ENCODE data around the gene PPM1E.

DNA sequence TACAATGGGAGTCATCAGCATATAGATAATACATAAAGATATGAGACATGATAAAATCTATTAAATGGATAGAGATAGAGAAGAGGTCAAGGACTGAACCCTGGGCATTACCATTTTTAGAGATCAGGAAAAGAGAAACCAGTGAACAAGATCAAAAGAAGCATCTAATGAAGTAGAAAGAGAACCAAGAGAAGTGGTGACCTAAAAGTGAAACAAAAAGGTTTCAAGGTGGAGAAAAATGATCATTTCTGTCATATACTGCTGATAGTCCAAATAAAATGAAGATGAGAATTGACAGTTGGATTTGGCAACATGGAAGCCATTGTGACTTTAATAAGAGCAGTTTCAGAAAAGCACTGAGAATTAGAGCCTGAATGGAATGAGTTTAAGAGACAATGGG, 165.1 kb downstream of the PPM1E start:
- no peak for TF ChIP-seq TAF1 (IDR thresholded peaks at IDR 0.05; ENCODE audit: borderline replicate concordance, insufficient read depth, low read length)
- no peak for TF ChIP-seq POLR2AphosphoS5 (IDR thresholded peaks at IDR 0.05; ENCODE audit: low read depth, low read length)
